Uterus (tissue), 2 donors: ENCODE data around the gene PEX3.

Source experiments
- CTCF ChIP-seq, 4 experiments: fragments of 200-600 bp in 2 of 4; fragments of 450-650 bp in 2 of 4; sonication (generic) in 2 of 4; IDR thresholded peaks; one replicate each; pipeline ENCODE4 v1.5.1; 2016 to 2019; ENCODE audit warnings: antibody characterized with exemption in 4 of 4, mild to moderate bottlenecking in 2 of 4, moderate library complexity in 1 of 4
- POLR2A ChIP-seq, 2 donors: fragments of 450-650 bp; IDR thresholded peaks; one replicate each; pipeline ENCODE4 v1.6.1; 2016; ENCODE audit warnings: antibody characterized with exemption in 2 of 2, mild to moderate bottlenecking in 1 of 2, moderate library complexity in 1 of 2

GRCh38 chr6:143525356-143525755 is 74.8 kb downstream of the PEX3 start:
- TF ChIP-seq CTCF (IDR thresholded peaks at IDR 0.05) (no peak), POLR2A (IDR thresholded peaks at IDR 0.05) (no peak)
